Activated naive CD8-positive, alpha-beta T cell treated with anti-CD3 and anti-CD28 coated beads for 36 hours (primary cell): ENCODE results near the gene WSCD2. TPM values are rescaled to one million over a fixed set of nuclear protein-coding genes. Genes with fewer than 3 reads are reported as not detected.

Experiments used
- DNase-seq: peaks from one replicate; pipeline ENCODE4 v3.0.0; 2021
- H3K27ac Mint-ChIP-seq: one replicate; pipeline ENCODE4 v1.8.0; 2022; ENCODE audit warnings: mild to moderate bottlenecking, moderate library complexity, mixed read lengths
- H3K27me3 Mint-ChIP-seq: one replicate; pipeline ENCODE4 v1.8.0; 2022; ENCODE audit warnings: mild to moderate bottlenecking, mixed read lengths
- H3K36me3 Mint-ChIP-seq: one replicate; pipeline ENCODE4 v1.8.0; 2021; ENCODE audit warnings: mild to moderate bottlenecking, mixed read lengths
- H3K4me1 Mint-ChIP-seq: one replicate; pipeline ENCODE4 v1.8.0; 2021; ENCODE audit warnings: mixed read lengths
- H3K4me3 Mint-ChIP-seq: one replicate; pipeline ENCODE4 v1.8.0; 2022; ENCODE audit warnings: mild to moderate bottlenecking, moderate library complexity, mixed read lengths
- H3K9me3 Mint-ChIP-seq: one replicate; pipeline ENCODE4 v1.8.0; 2022; ENCODE audit warnings: mixed read lengths
- total RNA-seq, 2 experiments: library from RNA; stranded (reverse); gene quantifications; one replicate each; pipeline ENCODE4 v1.2.3, GENCODE V29; 2021

Gene WSCD2
- not detected for total RNA-seq

DNA sequence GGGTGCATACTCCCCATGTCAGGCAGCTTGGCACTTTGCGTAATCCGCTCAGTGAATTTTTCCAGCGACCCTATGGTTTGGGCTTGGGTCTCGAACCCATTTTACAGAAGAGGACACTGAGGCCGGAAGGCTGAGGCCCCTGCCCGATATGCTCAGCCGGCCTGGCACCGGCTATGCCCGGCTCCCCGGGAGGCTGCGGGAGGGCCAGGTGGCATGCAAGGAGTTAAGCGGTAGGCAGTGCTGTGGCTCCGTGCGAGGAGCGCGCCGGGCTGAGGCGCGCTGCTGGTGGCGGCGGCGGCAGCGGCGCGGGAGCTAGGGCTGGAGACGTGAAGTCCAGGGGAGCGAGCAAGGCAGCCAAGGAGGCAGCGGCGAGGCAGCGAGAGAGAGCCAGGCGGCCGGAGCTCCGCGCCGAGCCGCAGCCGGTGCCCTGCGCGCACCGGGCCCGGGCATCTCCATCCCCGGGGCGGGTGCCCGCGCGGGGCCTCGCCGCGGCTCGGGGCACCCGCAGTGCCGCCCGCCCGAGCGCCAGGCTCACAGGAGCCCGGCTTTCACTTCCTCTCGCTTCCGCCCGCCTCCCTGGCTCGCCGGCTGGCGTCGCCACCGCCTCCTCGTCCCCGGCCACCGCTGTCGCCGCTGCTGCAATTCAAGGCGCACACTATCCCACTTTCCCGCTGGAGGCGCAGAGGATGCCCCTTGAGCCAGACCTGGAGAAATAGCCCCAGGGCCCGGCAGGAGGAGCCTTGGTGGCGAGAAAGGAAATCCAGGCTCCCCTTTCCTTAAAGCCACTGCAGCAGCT is at the start of gene WSCD2:
Gene WSCD2 (plus strand): TSS at position 272 of the 796 bp plus-strand sequence. CDS start 66,545 bp downstream, outside the sequence.
- Mint-ChIP-seq H3K4me3 (peak within 1 kb of the TSS; percentile 6), H3K36me3 (no peaks in the 10 kb centered on the region), H3K27me3 (peaks cover 64% of the 10 kb centered on the region), H3K9me3 (no peaks in the 10 kb centered on the region), H3K4me1 (no peaks in the 10 kb centered on the region), H3K27ac (no peak within 1 kb of the TSS)
- peak; percentile 7 for DNase-seq

DNA sequence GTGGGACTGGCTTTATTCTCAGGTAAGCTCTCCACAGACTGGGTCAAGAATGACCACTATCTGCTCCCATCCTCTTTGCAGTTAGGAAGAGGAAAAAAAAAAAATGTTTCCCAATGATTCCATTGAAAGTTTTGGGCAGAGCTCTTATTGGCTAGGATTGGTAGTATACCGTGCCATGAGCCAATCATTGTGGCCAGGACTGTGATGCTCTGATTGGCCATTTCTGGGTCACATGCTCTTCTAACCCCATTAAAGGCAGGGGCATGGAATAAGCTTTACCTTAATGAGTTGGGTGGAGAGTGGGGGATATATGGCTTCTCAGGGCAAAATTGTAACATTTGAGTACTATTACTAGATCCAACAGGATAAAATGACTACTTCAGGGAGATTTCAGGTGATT is 49.4 kb upstream of the WSCD2 start:
- Mint-ChIP-seq H3K4me1 (no peaks in the 10 kb centered on the region), H3K36me3 (no peaks in the 10 kb centered on the region), H3K4me3 (no peak overlapping the region), H3K27ac (no peak overlapping the region), H3K9me3 (peaks cover 6% of the 10 kb centered on the region), H3K27me3 (peaks cover 13% of the 10 kb centered on the region)
- DNase-seq = no peak

DNA sequence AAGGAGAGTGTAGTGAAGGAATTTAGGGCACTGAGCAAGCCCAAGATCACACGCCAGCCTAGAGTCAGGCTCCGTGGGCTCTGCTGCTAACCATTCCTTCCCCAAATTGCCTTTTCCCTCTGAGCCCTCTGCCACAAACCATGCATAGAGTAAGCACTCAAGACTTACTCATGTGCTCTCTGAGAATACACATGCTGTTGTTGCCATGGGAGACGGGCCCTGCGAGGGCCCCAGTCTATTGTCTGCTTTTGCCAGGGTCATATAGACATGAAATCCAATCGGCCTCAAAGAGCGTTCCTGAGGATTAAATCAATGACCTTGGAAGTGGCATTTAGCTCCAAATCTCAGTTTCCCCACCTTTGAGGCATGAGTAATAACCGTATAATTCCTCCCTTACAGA is 48.7 kb upstream of the WSCD2 start:
- Mint-ChIP-seq H3K27me3 (peaks cover 8% of the 10 kb centered on the region), H3K4me1 (no peaks in the 10 kb centered on the region), H3K9me3 (peaks cover 6% of the 10 kb centered on the region), H3K27ac (no peak overlapping the region), H3K36me3 (no peaks in the 10 kb centered on the region), H3K4me3 (no peak overlapping the region)
- DNase-seq = no peak

DNA sequence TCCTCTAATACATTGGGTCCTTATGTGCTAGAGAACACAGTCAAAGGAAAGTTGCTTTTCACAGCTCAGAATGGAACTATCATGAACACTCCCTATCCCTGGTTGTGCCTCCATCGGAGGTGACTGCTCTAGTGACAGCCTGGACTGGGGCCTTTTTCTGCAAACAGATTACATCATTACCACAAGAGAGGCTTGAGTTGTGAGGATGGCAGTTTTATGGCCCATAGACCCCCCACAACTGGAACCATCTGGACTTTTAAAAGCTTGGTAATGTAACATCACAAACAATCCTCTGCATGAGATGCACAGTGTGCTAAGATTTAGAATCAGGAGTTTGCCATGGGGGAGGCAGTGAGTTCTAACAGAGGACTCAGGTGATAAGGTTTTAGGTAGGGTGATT is 46.6 kb upstream of the WSCD2 start:
- peaks cover 5% of the 10 kb centered on the region for H3K27me3 Mint-ChIP-seq
- no peaks in the 10 kb centered on the region for H3K4me1 Mint-ChIP-seq
- DNase-seq = no peak
- no peak overlapping the region for H3K4me3 Mint-ChIP-seq
- peaks cover 13% of the 10 kb centered on the region for H3K9me3 Mint-ChIP-seq
- no peaks in the 10 kb centered on the region for H3K36me3 Mint-ChIP-seq
- no peak overlapping the region for H3K27ac Mint-ChIP-seq

- Mint-ChIP-seq H3K4me3 (no peak overlapping the region), H3K27me3 (peaks cover 16% of the 10 kb centered on the region), H3K36me3 (no peaks in the 10 kb centered on the region), H3K27ac (no peak overlapping the region), H3K4me1 (no peaks in the 10 kb centered on the region), H3K9me3 (peaks cover 21% of the 10 kb centered on the region)
- DNase-seq = no peak
Observed at GRCh38 chr12:108087900-108088299, 41.2 kb upstream of the WSCD2 start.

DNA sequence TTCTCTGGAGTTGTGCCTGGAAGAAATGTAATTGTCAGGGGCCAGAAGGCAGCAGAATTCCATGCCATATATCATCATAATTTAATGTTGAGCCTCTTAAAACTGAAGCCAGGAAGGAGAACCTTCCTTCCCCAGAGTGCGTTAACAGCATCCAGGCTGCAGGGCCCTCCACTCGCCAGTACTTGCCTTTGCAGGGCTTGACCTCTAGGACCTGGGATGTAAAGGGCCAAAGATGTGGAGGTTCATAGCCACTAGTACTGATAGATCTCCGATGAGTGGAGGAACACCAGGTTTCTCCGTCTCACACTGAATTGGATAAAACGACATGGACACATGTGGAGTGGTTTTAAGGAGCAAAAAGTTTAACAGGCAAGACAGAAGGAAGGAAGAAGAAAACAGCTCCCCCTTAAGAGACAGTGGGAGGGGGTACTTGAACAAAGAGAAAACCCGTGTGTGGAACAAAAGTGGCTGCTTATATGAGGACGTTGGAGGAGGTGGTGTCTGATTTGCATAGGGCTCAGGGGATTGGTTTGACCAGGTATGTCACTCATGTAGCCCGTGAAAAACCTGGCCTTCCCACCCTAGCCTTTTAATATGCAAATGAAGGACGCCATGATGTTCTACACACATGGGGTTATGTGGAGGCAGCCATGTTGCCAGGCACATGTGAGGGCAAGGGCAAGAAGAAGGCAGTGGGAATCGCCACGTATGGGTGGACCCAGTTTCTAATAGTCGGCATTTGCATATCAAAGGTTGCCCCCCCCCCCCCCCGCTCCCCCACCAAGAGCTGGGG is 38.8 kb upstream of the WSCD2 start:
- no peak for DNase-seq
- Mint-ChIP-seq H3K27me3 (peaks cover 16% of the 10 kb centered on the region), H3K36me3 (no peaks in the 10 kb centered on the region), H3K4me1 (no peaks in the 10 kb centered on the region), H3K9me3 (peaks cover 15% of the 10 kb centered on the region), H3K4me3 (no peak overlapping the region), H3K27ac (no peak overlapping the region)

DNA sequence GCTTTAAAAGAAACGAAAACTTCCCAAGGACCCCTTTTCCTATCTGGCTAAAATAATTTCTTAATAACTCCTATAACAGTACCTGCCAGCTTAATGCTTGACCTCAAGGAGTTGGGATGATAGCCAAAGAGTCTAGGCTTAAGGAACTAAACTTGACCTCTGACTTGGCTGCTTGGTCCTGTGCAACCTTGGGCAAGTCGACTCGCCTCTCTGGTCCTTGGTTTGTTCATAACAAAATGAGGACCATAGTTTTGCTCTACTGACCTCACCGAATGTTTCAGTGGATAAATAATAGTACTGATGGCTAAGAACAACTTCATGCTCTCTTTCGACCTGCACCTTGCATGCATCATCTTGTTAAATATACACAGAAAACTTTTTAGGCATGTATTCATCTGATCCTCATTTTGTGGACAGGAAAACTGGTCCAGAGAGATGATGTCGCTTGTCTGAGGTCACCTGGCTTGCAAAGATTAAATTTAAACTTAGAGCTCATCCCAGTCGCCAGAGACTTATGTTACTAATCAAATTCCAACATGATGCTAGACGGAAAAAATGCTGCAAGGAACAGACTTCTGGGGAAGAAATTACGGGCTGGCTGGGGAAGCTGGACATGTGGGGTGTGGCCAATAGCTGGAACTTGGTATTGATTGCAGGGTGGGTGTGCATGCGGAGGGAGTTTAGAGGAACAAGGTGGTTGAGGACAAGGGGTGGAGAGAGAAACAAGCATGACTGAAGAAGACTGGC is 38.0 kb upstream of the WSCD2 start:
- DNase-seq = no peak
- peaks cover 16% of the 10 kb centered on the region for H3K27me3 Mint-ChIP-seq
- H3K9me3 Mint-ChIP-seq = peaks cover 14% of the 10 kb centered on the region
- H3K4me3 Mint-ChIP-seq = no peak overlapping the region
- H3K27ac Mint-ChIP-seq = no peak overlapping the region
- no peaks in the 10 kb centered on the region for H3K4me1 Mint-ChIP-seq
- no peaks in the 10 kb centered on the region for H3K36me3 Mint-ChIP-seq

DNA sequence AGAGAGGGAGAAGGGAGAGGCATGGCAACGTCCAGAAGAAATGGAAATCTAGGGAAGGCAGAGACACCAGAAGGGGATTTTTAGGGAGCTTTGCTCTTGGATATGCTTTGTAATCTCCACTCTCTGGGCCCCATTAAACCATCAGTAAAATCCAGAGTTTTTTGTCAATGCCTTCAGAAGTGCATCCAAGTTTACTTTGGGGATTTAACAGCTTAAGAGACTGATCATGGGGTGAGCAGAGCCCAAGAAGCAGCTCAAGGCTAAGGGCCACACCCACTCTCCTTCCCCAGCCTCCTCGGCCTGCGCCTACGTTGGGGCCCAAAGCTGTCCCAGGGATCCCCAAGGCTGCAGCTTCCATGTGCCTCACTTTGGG is 37.4 kb upstream of the WSCD2 start:
- Mint-ChIP-seq H3K36me3 (no peaks in the 10 kb centered on the region), H3K27me3 (peaks cover 16% of the 10 kb centered on the region), H3K27ac (no peak overlapping the region), H3K9me3 (peaks cover 14% of the 10 kb centered on the region), H3K4me3 (no peak overlapping the region), H3K4me1 (no peaks in the 10 kb centered on the region)
- no peak for DNase-seq

- Mint-ChIP-seq H3K27ac (no peak overlapping the region), H3K36me3 (no peaks in the 10 kb centered on the region), H3K27me3 (peaks cover 16% of the 10 kb centered on the region), H3K4me1 (no peaks in the 10 kb centered on the region), H3K9me3 (peaks cover 2% of the 10 kb centered on the region), H3K4me3 (no peak overlapping the region)
- no peak for DNase-seq
Observed at GRCh38 chr12:108093209-108093608, 35.9 kb upstream of the WSCD2 start.

- no peaks in the 10 kb centered on the region for H3K36me3 Mint-ChIP-seq
- peaks cover 16% of the 10 kb centered on the region for H3K27me3 Mint-ChIP-seq
- H3K4me1 Mint-ChIP-seq = no peaks in the 10 kb centered on the region
- H3K9me3 Mint-ChIP-seq = no peaks in the 10 kb centered on the region
- no peak for DNase-seq
- H3K4me3 Mint-ChIP-seq = no peak overlapping the region
- no peak overlapping the region for H3K27ac Mint-ChIP-seq
Observed at GRCh38 chr12:108094056-108094649, 34.9 kb upstream of the WSCD2 start.

DNA sequence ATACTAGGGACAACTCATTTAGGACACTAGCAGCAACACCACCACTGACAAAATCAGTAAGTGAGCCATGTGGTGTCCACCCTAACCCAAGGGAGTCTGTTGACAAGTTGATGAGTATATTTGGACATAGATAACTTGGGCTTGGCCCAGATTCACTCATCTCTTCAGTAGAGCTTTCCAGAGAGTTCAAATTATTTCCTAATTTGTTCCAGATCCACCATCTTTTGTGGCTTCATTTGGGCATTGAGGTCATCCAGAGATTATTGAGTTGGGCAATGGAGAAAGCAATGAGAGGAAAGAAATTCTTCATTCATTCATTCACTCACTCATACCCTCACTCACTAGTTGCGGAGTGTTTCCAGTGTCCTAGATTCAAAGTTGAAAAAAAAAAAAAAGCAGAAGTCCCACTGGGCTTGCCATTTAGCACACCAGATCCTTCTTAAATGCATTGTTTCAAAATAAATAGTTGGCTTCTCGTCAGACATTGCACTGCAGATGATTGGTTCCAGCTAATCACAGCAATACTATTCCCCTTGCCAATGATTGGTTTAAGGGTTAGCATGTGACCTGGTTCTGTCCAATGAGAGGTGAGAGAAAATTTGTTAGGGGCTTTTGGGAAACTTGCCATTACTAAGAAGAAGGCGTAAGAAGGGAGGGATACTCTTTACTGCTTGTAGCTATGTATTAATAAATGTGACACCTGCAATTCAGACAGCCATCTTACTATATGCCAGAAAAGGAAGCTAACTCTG is 31.8 kb upstream of the WSCD2 start:
- Mint-ChIP-seq H3K4me1 (no peaks in the 10 kb centered on the region), H3K4me3 (no peak overlapping the region), H3K27ac (no peak overlapping the region), H3K36me3 (no peaks in the 10 kb centered on the region), H3K9me3 (no peaks in the 10 kb centered on the region), H3K27me3 (peaks cover 4% of the 10 kb centered on the region)
- DNase-seq = no peak

DNA sequence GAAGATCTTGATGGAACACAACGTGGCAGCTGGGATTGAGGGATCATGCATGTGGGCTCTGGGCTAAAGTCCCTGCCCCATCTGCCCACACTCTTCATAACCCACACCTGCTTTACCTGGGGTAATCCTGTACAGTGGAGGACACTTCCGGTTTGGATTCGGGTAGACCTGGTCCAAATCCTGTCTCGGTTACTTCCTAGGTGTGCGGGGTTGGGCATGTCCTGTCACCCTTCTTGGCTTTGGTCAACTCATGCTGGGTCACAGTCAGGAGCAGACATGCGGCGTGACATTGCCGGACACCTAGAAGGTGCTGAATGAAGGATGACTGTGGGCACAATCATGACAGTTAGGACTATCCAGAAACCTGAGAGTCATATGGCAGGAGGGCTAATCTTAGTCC is 30.7 kb upstream of the WSCD2 start:
- no peak overlapping the region for H3K4me3 Mint-ChIP-seq
- no peaks in the 10 kb centered on the region for H3K36me3 Mint-ChIP-seq
- DNase-seq = no peak
- no peaks in the 10 kb centered on the region for H3K9me3 Mint-ChIP-seq
- H3K4me1 Mint-ChIP-seq = no peaks in the 10 kb centered on the region
- no peak overlapping the region for H3K27ac Mint-ChIP-seq
- peaks cover 7% of the 10 kb centered on the region for H3K27me3 Mint-ChIP-seq

DNA sequence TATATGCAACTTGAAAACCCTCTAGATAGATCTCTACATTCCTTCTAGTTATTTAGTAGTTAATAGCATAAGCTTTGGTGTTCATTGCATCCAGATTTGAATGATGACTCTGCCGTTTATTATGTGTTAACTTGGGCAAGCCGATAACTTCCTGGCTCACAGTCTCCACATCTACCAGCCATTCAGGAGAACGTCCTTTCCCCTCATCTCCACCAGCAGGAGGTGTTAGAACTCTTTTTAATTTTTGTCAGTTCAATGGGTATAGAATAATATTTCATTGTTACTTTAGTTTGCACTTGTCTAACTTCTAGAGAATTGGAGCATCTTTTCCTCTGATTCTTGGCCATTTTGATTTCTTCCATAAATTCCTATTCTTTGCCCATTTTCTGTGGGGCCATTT is 30.0 kb upstream of the WSCD2 start:
- Mint-ChIP-seq H3K36me3 (no peaks in the 10 kb centered on the region), H3K9me3 (no peaks in the 10 kb centered on the region)

DNA sequence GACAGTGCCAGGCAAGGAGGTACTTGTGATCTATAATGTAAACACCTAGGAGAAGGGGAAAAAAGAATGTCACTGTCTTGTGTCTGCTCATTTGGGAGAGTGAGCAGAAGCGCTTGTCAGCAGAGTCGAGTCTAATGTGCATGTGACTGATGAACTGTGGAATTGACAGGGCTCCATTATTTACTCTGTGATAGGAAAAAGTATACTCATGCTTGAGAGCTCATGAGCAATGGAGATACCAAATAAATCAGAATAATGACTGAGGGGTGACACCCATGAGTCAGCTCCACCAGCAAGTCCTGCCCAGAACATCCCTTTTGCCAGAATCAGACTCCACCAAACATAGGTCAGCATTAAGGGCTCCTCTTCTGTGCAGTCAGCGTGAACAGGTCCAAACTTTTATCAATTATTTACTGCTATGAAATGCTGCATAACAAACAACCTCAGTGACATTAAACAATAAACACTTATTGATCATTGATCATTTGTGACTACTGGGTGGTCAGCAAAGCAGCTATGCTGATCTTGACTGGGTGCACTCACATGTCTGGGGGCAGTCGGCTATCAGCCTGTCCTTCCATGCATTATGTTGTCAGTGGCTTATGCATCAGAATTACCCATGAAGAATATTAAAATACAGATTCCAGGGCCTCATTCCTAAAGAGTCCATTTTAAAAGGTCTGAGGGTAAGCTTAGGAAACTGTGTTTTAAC is 29.2 kb upstream of the WSCD2 start:
- no peaks in the 10 kb centered on the region for H3K4me1 Mint-ChIP-seq
- no peak overlapping the region for H3K4me3 Mint-ChIP-seq
- peaks cover 14% of the 10 kb centered on the region for H3K27me3 Mint-ChIP-seq
- H3K27ac Mint-ChIP-seq = no peak overlapping the region
- DNase-seq = no peak
- no peaks in the 10 kb centered on the region for H3K9me3 Mint-ChIP-seq
- H3K36me3 Mint-ChIP-seq = no peaks in the 10 kb centered on the region

More for the DNA sequence above, 30.0 kb upstream of the WSCD2 start:
- no peak overlapping the region for H3K4me3 Mint-ChIP-seq
- no peaks in the 10 kb centered on the region for H3K4me1 Mint-ChIP-seq
- DNase-seq = no peak
- no peak overlapping the region for H3K27ac Mint-ChIP-seq
- peaks cover 14% of the 10 kb centered on the region for H3K27me3 Mint-ChIP-seq
